H7 (cell line): Measurements from ENCODE around the gene HOXD11. TPM values are rescaled to one million over a fixed set of nuclear protein-coding genes. Genes with fewer than 3 reads are reported as not detected.

Experiments
- DNase-seq: peaks from one replicate; pipeline ENCODE4 v3.0.0; 2012
- H3K27me3 ChIP-seq: 2 replicates; pipeline ENCODE4 v1.6.0; 2011; ENCODE audit warnings: mild to moderate bottlenecking, low read length; ENCODE audit not compliant: control insufficient read depth, insufficient read depth
- H3K36me3 ChIP-seq: replicated peaks from 2 replicates; pipeline ENCODE4 v1.5.1; 2011; ENCODE audit warnings: low read length; ENCODE audit not compliant: control insufficient read depth, insufficient read depth
- H3K4me3 ChIP-seq: 2 replicates; pipeline ENCODE4 v1.5.1; 2011; ENCODE audit warnings: low read depth, mild to moderate bottlenecking, control low read depth, low read length, moderate library complexity; ENCODE audit not compliant: insufficient read depth
- total RNA-seq: library from RNA; depleted of rRNA; stranded (reverse); fragments of >200 nt; shearing (Covaris generic); gene quantifications from 2 replicates; pipeline ENCODE4 v1.2.3, GENCODE V29; 2014

HOXD11 gene
- total RNA-seq, 1 experiment from 2014 or later, result not detected

DNA sequence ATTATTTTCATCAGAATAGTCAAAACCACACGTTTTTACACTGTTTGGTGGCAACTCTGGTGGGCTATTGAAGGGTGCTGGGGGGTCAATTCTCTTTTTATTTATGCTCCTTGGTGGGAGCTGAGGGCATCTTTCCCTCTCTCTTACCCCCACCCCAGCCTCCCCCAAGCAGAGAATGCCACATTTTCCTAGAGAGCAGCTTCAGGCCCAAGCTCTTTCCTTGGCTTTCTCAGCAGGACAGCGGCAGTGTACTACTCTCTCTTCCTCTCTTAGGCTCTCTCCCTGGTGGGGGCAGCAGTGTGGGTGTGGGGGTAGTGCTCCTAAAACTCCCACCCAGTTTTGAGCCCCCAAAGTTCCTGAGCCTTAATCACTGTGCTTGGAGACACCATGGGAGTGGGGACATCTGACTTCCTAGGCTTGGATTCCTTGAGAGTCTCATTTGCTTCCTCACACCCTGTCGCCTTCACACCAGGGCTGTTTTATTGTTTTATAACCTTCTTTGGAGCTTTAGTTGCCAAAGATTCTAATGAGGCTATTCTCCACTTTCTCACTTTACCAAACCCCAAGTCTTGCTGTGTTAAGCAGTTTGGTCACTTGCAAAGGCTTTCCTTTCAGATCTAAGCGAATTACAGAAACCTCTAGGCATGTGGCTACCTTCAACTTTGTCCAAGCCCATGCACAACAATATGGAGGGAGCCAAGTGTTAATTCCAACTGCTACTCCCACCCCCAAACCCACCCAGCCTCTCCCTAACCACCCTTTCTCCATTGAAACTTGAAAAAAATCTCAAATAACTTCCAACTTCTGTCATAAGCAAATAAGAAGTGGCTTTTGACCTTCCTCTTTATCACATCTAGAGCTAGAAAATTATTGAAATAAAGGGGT lies 38.2 kb downstream of the HOXD11 start:
- no peak for DNase-seq
- Histone ChIP-seq H3K4me3 (no peak overlapping the region), H3K36me3 (no peaks in the 10 kb centered on the region), H3K27me3 (peaks cover 96% of the 10 kb centered on the region)

DNA sequence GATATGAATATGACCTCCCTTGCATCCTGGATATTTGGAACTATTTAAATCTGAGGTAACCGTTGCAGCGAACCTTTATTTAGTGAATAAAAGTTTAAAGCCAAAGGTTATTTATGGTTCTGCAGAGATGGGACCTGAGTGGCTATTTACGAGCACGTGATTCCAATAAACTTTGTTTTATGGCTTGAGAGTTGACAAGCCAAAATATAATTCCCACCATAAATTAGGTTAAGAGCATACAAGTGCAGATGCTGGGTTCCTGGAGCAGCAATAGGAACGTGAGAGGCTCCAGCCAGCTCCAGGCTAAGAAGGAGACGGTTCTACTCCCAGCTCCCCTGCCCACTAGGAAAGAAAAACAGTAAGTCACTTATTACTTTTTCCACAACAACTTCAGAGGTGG lies 39.0 kb downstream of the HOXD11 start:
- H3K27me3 ChIP-seq, result peaks cover 98% of the 10 kb centered on the region
- H3K36me3 ChIP-seq, result no peaks in the 10 kb centered on the region
- H3K4me3 ChIP-seq, result no peak overlapping the region
- no peak for DNase-seq

- DNase-seq, result no peak
- no peaks in the 10 kb centered on the region for H3K36me3 ChIP-seq
- peaks cover 98% of the 10 kb centered on the region for H3K27me3 ChIP-seq
- H3K4me3 ChIP-seq, result no peak overlapping the region
Observed at GRCh38 chr2:176146645-176147044, 39.6 kb downstream of the HOXD11 start.

DNA sequence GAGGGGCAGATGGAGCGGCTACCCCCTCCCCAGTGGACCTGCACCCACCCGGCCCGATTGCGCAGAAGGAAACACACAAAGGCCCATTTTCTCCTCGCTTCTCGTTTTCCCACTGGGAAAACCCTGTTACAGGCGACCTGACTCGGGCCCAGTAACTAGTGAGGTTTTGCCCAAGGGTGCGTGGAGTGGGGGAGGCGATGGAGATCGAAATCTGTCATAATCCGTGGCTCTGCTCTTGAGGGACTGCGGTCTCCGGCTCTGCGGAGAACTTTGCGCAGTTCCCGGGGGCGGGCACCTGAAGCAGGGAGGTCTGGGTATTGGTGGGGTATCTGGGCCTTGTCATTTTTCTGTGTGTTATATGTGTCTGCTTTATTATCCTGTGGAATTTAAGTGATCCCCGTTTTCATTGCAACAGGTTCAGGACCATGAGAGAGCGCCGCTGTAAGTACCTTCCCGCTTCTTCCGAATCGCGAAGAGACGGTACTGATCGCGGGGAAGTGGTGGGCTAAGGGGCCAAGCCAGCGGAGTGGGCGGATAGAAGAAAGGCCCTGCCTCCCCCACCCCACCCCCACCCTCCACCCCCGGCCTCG lies 40.2 kb downstream of the HOXD11 start:
- H3K27me3 ChIP-seq, result peaks cover 98% of the 10 kb centered on the region
- H3K4me3 ChIP-seq, result no peak overlapping the region
- H3K36me3 ChIP-seq, result no peaks in the 10 kb centered on the region
- no peak for DNase-seq

DNA sequence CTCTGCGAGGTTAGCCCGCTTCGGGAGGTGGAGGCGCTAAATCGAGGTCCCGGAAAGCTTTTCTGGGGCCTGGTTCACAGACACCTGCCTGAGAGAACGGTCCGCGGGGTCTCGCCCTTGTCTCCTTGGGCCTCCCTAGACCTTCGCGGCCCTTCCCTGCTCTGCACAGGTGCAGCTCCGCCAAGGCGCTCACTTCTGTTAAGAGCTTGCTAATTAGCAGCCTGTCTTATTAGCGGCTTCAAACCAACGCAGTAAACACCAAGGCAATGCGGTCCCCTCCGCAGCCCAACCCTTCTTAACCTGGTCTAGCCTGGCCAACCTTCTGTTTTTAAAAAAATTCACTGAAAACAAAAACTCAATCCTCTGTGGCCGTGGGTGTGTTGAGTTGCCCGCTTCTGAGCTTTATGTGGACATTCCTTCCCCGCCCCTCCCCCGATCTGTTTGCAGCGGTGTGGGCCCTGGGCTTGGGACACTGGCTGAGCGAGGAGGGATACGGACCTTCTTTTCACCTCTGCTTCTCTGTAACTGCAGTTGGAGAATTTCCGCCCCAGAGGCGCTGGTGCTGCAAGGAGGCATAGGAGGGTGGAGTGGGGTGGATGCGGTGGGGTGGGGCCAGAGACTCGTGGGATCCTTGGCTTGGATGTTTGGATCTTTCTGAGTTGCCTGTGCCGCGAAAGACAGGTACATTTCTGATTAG lies 40.9 kb downstream of the HOXD11 start:
- H3K27me3 ChIP-seq, result peaks cover 98% of the 10 kb centered on the region
- H3K4me3 ChIP-seq, result no peak overlapping the region
- no peaks in the 10 kb centered on the region for H3K36me3 ChIP-seq
- DNase-seq, result peak; percentile 67

- no peaks in the 10 kb centered on the region for H3K36me3 ChIP-seq
- no peak for DNase-seq
- H3K27me3 ChIP-seq, result peaks cover 98% of the 10 kb centered on the region
- no peak overlapping the region for H3K4me3 ChIP-seq
Observed at GRCh38 chr2:176148751-176149421, 41.8 kb downstream of the HOXD11 start.

GRCh38 chr2:176149481-176149938 lies 42.4 kb downstream of the HOXD11 start:
- Histone ChIP-seq H3K27me3 (peaks cover 100% of the 10 kb centered on the region), H3K4me3 (no peak overlapping the region)
- DNase-seq, result peak; percentile 68

GRCh38 chr2:176149939-176150583 lies 43.0 kb downstream of the HOXD11 start:
- Histone ChIP-seq H3K4me3 (no peak overlapping the region), H3K27me3 (peaks cover 100% of the 10 kb centered on the region), H3K36me3 (no peaks in the 10 kb centered on the region)
- DNase-seq, result peak; percentile 53

More at GRCh38 chr2:176149481-176149938, 42.4 kb downstream of the HOXD11 start:
- no peaks in the 10 kb centered on the region for H3K36me3 ChIP-seq

GRCh38 chr2:176150584-176151441 lies 43.7 kb downstream of the HOXD11 start:
- no peak overlapping the region for H3K4me3 ChIP-seq
- H3K36me3 ChIP-seq, result no peaks in the 10 kb centered on the region
- DNase-seq, result peak; percentile 69
- H3K27me3 ChIP-seq, result peaks cover 100% of the 10 kb centered on the region

GRCh38 chr2:176151442-176152287 lies 44.6 kb downstream of the HOXD11 start, which contains the start of gene HOXD4:
Gene HOXD4 (plus strand): TSS chr2:176151550. CDS start chr2:176151634, 84 bp downstream.
- Histone ChIP-seq H3K36me3 (no peaks in the 10 kb centered on the region), H3K27me3 (peaks cover 100% of the 10 kb centered on the region), H3K4me3 (no peak within 1 kb of the TSS)
- DNase-seq, result peak; percentile 81

DNA sequence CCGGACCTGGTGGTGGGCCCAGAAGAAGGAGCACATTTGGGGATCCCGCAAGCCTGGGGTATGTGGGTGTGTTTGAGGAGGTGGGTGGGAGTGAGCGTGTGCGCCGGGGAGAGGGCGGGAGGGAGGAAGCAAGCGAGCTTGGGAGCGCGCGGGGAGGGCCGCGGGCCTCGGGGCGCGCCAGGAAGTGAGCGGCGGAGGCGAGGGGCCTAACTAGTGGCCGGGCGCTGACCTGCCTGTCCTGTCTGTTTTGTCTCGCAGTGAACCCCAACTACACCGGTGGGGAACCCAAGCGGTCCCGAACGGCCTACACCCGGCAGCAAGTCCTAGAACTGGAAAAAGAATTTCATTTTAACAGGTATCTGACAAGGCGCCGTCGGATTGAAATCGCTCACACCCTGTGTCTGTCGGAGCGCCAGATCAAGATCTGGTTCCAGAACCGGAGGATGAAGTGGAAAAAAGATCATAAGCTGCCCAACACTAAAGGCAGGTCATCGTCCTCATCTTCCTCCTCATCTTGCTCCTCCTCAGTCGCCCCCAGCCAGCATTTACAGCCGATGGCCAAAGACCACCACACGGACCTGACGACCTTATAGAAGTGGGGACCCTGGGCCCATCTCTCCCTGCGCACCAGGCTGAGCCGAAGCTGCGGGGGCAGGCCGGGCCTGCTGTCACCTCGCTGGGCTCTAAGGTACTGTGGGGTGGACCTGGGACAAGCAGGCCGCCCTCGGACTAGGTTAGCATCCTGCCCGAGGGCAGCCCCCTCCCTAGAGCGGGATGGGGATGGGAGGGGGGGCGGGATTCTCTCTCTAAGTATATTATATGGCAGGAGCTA lies 45.5 kb downstream of the HOXD11 start:
- no peaks in the 10 kb centered on the region for H3K36me3 ChIP-seq
- no peak overlapping the region for H3K4me3 ChIP-seq
- H3K27me3 ChIP-seq, result peaks cover 100% of the 10 kb centered on the region
- peak; percentile 73 for DNase-seq
